NCI-H2196 treated with DMSO at 0.1 percent for 48 hours (cell line): Measurements from ENCODE around the gene SERPINB7.

ENCODE experiments used
- DNase-seq: peaks from one replicate; lab custom pipeline; 2025; ENCODE audit not compliant: unreplicated experiment; lab: John Stamatoyannopoulos, UW

Gene SERPINB7

DNA sequence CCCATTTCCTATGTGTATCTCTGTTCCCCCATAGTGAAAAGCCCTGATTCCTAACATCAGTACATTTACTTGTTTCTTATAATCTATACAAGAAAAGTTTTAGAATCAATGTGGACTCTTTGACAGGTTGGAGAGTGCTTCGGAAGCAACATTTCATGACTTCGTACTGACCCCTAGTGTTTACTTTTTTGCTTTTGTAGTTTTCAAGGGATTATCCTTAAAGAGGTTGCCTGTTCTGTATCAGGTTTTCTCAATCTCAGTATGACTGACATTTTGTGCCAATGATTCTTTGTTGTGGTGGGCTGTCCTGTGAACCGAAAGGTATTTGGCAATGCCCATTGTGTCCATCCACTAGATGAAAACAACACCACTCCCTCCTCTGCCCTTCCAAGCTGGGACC lies 69.0 kb downstream of the SERPINB7 start:
- DNase-seq, result no peak

GRCh38 chr18:63848159-63848558 lies 72.9 kb downstream of the SERPINB7 start:
- DNase-seq, result peak; percentile 14

DNA sequence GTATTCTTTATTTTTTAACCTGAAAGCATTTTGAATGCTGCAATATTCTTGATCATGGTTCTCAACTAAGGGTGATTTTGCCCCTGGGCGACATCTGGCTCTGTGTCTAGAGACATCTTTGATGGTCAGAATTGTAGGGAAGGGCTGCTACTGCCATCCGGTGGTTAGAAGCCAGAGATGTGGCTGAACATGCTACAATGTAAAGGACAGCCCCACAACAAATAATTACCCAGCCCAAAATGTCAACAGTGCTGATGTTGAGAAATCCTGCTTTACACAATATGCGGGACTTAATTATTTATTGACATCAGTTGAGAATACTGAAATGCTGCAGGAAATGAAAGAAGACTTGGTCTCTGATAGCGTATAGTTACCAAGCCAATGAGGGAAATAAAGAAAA lies 74.8 kb downstream of the SERPINB7 start:
- DNase-seq, result no peak

DNA sequence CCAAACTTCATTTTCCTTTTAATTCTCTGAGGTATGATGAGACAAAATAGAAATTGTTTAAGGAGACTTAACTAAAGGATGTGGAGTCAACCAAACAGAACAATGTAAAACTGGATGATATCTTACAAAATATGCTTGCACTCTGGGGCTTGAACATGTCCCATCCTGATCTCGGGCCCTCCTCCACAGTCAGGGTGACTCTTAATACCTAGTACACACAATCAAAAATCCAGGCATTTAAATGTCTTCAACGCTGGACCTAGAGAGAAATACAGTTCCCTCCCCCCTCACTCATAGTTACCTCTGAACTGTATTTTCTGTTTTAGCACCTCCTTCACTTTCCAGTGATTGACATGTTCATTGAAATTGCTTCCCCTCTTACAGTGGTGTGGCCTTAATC lies 75.4 kb downstream of the SERPINB7 start:
- DNase-seq, result no peak
